GM21737 (cell line): ENCODE data around the gene USP16.
A peak's percentile ranks its signal among the peaks of the same experiment; 100 is the strongest.
"Not testable (repeated sequence)": the region's sequence is repeated elsewhere in the genome, so short reads cannot be mapped to it uniquely, and the experiment has no call there.

Experiments
- ATAC-seq: cut with Tn5 transposase; IDR thresholded peaks from one replicate; pipeline ENCODE4 v1.9.1; 2021; ENCODE audit warnings: mild to moderate bottlenecking, moderate library complexity; ENCODE audit not compliant: unreplicated experiment

USP16 gene

DNA sequence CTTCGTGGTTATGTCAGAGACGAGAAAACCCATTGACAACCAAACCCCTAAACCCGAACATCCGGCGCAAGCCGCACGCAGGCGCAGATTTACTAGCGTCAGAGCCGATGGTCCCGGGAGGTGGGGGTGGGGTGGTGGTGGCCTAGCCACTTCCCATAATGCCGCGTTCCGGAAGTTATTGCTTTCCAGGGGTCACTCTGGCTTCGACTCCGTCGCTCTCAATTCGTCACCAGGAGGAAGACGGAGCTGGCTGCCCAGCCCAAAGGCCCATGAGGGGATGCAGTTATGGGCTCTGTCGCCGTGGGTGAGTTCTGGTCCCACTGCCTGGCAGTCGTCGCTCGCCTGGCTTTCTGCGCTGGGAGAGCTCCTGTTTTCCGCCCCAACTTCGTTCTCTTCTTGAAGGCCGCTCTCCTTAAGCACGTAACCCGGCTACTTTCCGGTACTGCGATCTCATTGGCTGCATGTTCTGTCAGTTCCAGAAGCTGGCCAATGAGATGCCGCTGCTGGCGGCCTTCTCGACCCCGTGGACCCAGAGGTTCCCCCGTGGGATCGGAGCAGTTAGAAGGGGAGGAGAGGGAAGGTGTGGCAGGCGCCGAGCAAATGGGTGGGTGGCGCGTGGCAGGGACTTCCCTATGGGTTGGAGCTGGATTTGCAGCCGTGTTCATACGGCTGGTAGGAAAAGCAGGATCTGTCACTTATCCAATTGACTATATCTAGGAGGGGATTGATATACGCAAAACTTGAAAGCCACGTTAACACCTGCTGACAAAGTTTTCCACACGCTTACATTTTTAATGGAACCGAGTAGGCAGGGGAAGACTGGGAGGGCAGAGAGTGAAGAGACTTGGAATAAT is at the start of gene USP16:
Gene USP16 (plus strand): TSS at position 195 of the 854 bp plus-strand sequence. CDS start 3,246 bp downstream, outside the sequence.
- peak; percentile 97 for ATAC-seq

DNA sequence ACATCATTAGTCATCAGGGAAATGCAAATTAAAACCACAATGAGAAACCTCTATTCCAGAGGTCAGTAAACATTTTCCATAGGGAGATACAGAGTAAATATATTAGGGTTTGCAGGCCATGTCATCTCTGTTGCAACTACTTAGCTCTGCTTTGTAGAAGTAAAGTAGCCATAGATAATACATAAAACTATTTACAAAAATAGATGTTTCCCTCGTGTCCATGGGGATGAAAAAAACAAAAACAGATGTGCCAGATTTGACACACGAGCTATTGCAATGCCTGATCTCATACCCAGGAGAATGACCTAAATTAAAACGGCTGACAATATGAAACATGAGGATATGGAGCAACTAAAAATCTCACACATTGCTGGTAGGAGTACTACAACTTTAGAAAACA is 49.1 kb upstream of the USP16 start:
- ATAC-seq, result no peak

DNA sequence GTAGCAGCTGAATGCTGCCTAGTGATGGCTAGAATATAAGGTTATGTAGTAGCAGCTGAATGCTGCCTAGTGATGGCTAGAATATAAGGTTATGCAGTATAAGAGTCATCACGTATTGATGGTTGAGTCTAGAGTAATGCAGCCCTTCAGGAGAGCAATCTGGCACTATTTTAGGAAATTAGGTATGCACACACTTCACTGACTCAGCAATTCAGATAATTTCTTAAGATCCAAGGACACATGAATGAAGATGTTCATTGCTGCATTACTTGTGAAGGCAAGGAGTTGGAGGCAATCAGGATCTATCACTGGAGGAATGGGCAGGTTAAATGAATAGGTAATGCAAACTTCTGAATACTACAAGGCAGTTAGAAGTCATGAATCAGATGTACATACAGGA is 45.4 kb upstream of the USP16 start:
- ATAC-seq, result no peak

DNA sequence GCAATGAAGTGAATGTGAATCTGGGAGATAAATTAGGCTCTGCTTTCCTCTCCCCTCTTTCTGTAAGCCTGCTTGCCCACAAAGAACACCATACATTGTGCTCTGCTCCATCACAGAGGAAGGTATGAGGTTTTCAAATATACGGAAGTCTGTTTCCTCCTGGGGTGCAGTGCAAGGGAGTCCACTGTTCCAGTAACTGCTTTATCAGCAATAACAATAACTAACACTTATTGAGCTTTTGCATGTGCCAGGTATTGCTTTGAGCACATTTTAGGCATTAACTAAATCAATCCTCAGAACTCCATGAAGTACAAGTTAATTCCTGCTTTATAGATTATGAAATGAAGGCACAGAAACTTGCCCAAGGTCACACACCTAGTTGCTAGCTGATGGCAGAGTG is 41.8 kb upstream of the USP16 start:
- no peak for ATAC-seq

DNA sequence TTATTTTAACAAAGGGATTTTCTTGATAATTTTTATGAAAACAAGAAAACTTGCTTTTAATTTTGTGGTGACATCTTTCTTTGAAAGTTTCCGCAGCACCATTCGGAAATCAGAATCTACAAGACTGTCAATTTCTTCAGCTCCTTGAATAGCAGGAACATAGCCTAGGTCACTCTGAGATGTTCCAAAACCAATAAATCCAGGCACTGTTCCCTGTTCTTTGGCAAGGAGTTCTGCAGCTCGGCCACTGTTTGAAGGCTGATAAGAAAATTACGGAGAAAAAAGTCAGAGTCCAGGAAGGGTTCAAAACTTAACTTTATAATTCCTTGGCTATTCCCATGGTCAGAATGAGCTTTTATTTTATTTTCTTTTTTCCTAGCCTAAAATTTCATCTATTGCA is 37.8 kb upstream of the USP16 start:
- no peak for ATAC-seq

DNA sequence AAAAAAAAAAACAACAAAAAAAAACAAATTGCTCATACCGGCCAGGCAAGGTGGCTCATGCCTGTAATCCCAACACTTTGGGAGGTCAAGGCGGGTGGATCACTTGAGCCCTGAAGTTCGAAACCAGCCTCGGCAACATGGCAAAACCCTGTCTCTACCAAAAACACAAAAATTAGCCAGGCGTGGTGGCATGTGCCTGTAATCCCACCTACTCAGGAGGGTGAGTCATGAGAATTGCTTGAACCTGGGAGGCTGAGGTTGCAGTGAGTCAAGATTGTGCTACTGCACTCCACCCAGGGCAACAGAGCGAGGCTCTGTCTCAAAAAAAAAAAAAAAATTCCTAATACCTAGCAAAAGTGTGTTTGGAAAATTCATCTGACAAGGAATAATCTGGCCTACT is 36.3 kb upstream of the USP16 start:
- not testable (repeated sequence) for ATAC-seq

DNA sequence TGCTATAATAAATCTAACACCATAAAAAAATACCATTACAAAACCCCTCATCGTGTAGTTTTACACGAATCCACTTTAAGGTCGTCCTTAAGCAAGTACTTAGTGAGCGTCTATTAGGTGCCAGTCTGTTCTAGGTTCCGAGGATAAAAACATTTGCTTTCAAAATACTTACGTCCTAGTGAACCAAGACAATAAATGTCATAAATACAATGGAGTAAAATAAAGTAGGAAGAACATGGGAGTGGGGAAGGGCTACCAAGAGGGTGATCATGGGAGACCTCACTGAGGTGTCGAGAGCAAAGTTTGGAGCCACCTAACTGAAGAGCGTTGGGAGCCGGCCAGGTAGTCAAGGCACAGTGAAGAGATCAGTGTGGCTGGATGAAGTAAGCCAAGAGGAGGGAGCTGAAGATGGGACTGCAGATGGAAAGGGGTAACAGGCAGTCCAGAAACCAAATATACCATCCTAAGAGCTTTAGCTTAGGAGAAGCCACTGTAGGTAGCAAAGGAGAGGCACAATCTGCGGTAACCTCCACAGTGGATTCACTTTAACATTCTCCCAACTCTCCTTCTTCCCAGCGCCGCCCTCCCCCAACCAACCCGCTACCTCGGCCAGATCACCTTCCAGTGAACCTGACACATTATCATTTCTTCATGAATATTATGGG is 32.5 kb upstream of the USP16 start:
- no peak for ATAC-seq

DNA sequence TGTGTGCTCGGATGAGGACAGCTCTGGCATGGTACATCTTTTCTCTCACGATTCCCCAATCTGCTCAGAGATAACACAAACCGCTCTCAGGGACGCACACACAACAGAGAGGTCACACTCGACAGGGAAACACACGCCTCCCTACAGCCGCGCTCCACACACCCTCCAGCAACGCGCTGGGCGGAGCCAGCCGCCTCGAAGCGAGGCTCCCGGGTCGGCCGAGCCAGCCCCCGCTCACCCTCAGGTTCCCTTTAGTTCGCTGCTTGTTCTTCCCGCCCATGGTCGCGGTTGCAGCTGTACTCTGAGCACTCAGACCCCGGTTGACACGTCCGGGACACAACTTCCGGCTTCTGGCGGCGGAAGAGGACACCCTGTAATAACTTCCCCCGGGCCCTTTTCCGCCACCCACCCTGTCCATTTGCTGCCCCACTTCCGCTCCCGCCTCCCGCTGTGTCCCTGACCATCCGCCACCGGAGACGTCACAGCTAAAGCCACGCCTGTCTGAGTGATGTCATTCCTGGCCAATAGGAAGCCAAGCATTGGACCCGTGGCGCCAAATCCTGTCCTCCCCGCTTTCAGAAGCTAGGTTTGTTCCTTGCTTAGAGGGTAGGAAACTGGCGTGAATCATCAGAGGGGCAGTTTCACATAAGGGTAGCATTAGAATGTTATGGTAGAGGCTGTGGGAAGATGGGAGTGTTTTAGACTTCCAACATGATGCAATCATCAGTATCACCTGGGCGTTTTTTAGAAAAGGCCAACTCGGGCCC is 31.8 kb upstream of the USP16 start, which contains the start of gene LTN1:
Gene LTN1 (minus strand): TSS at position 352 of the 767 bp plus-strand sequence. CDS start 72 bp downstream, at position 280.
- peak; percentile 99 for ATAC-seq

DNA sequence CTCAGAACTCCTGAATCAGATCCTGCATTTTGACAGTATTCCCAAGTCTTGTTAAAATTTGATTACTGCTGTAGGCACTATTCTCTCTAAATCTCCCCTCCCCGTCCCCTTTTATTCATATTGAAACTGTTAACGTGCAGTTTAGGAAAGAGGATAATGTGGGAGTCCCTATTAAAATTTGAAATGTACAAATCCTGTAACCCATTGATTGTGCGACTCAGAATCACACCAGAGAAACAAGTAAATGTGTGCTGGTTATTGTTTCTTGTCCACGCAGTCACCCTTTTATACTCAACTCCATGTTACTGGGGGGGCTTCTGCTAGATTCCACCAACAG is 31.2 kb upstream of the USP16 start:
- no peak for ATAC-seq

DNA sequence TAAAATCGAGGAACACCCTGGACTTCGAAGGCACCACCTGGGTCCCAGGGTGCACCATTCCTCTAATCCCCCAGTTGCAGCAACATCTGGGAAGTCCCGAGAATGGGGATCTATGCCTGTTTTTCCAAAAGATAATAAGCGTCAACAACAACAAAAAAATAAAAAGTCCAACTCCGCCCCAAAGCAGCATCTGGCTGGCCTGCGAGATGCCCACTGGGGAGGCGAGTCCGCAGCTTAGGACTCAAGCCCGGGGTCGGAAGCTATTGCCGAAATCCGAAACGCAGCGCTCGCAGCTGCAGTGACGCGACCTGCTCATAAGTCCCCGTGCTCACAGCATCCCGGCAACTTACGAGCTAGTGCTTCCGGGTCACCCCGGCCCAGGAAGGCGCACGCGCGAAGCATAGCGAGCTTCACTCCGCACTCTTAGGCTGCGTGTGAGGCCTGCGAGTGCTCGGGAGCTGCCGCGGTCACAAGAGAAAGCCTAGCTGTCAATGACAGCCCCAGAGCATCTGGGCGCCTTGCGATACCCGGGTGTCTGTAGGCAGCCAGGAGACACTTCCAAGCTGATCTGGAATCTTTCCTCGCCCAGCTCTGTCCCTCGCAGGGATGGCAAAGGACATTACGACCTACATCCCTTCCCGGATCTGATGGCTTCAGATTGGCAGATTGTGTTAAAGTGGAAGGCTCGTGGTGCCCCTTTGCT is 21.9 kb upstream of the USP16 start:
- ATAC-seq, result peak; percentile 100

DNA sequence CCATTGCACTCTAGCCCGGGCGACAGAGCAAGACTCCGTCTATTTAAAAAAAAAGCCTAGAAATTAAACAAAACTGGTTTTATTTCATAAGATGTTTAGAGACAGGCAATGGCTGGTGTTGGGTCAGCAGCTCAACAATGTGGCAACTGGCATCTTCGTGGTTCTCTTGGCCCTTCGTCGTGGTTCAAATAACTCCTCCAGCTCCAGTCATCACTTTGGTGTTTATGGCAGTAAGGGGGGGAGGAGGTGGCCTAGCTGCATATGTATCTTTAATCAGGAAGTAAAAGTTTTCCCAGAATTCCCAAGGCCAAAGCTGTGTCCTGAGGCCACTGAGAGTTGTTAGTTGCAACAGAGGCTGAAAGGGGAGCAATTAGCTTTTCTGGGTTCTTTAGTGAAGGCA is 18.8 kb upstream of the USP16 start:
- no peak for ATAC-seq

DNA sequence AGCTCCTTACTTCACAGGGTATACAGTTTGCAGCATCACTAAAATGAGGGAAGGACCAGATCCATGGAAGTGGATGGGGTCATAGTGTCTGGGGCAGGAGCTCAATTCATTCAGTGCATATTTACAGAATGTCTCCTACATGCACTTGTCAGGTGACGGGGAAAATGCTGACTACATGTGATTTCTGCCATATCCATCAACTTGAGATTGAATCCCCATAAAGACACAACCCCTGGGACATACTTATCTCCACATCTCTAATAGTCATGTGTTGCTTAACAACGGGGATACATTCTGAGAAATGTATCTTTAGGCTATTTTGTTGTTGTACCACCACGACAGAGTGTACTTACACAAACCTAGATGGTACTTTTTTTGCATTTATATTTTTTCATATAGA is 17.3 kb upstream of the USP16 start:
- ATAC-seq, result no peak

DNA sequence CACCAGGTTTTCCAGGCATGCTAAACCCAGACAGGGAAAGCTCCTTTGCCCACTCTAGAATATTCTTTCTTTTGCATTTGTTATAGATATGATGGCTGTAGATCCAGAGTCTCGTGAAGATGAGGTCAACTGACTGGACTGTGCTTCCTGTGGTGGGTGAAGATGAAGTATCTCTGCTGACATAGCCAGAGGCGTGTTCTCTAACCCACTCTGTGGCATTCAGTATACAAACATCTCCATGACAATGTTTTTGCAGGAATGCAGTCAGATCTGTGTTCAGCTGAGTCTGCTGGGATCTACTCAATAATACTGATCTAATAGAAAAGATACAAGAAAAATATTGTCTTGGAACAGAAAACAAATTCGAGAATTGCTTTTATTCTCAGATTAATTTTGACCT is 16.7 kb upstream of the USP16 start:
- ATAC-seq, result no peak

DNA sequence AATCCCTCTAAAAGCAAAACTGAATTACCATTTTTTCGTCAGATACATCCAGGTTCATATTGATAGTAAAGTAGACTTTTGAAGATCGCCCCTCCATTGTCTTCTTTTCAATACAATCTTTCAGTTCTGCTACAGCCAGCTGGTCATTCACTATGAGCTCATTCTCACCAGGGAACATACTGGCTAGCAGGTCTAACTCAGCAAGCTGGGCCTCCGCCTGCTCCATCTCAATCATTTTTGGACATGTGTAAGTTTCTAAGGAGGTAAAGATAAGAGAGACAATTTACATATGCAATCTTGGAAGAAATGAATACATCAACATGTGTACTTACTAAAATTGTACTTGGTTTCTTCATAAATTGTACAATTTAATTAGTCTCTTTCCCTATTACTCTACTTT is 16.1 kb upstream of the USP16 start:
- no peak for ATAC-seq

DNA sequence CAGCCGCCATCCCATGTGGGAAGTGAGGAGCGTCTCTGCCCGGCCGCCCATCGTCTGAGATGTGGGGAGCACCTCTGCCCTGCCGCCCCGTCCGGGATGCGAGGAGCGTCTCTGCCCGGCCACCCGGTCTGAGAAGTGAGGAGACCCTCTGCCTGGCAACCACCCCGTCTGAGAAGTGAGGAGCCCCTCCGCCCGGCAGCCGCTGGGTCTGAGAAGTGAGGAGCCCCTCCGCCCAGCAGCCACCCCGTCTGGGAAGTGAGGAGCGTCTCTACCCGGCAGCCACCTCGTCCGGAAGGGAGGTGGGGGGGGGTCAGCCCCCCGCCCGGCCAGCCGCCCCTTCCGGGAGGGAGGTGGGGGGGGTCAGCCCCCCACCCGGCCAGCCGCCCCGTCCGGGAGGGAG is 13.2 kb upstream of the USP16 start:
- ATAC-seq, result not testable (repeated sequence)

DNA sequence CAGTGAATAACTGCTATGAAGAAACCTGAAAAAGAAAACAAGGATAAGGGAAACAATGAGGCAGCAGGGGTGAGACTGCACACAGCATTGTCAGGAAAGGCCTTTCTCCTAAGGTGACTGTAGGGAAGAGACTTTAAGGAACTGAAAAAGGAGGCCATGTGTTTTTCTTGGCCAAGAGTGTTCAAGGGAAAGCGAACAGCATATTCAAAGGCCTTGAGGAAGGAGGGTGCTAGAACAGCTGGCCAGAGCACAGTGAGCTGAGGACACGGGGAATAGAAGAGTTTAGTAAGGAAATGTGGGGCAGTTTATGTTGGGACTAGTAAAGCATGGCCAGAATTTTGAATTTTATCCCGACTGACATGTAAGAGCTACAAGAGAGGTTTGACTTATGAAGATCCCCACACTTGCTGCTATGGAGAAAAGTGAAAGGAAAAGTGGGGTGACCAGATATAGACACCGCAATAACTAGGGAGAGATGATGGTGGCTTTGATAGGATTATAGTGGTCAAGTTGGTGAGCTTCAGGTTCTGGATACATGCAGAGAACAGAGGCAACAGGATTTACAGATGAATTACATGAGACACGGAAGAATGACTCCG is 6.7 kb upstream of the USP16 start:
- no peak for ATAC-seq

DNA sequence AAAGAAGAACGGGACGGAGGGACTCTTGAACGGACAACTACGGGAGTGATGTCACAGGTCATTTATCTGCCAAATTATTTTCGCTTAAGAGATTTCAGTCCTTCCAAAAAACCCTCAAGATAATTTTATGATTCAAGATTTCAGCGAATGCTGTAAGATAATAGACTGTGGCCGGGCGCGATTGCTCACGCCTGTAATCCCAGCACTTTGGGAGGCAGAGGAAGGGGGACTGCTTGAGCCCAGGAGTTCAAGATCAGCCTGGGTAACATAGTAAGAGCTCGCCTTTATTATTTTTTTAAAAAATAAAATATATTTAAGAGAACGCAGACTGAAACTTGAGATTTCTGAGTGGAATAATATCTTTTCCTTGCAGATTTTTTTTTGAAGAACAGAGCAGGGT is 5.9 kb upstream of the USP16 start:
- peak; percentile 5 for ATAC-seq

DNA sequence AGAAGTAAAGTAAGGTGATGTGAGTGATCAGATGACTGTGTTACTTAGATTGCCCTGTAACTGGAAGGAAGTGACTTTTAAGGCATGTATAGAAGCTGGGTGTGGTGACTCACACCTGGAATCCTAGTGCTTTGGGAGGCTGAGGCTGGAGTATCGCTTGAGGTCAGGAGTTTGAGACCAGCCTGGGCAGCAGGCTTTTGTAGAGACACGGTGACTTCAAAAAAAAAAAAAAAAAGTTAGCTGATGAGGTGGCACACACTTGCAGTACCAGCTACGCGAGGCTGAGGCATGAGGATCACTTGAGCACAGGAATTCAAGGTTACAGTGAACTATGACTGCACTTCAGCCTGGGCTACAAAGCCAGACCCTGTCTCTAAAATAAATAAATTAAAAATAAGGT is 2.3 kb upstream of the USP16 start:
- no peak for ATAC-seq

DNA sequence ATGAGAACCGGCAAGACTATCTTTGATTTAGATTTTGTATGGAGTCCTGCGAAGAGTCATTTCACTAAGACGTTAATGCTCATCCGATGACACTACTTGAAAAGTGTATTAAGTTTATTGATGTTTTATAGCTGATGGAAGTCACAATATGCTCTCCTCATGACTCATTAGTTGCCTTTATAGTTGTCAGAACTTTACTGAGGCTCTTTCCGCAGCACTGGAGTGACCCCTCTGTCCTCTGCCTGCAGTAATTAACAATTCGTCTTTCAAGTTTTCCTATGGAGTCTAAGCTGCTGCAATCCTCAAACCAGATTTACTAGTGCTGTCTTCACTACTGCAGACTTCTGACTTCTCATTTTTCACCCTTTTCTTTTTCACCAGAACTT is 853 bp downstream of the USP16 start:
- ATAC-seq, result no peak

DNA sequence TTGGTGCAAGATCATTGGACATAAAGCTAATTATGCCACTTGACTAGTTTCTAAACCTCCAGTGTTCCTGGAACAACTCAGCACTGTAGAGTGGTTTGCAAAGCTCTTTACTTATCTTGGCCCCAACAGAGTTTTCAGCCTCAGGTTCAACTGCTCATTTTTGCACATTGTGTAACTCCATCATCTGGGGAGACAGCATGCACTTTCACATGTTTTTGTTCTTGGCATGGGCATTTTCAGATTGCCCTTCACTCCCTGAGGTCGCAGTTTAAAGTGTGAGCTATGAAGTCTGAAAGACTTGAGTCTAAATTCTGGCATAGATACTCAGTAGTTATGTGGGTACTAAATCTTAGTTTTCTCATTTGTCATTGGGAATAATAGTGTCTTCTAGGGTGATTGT is 5.1 kb downstream of the USP16 start:
- ATAC-seq, result no peak

DNA sequence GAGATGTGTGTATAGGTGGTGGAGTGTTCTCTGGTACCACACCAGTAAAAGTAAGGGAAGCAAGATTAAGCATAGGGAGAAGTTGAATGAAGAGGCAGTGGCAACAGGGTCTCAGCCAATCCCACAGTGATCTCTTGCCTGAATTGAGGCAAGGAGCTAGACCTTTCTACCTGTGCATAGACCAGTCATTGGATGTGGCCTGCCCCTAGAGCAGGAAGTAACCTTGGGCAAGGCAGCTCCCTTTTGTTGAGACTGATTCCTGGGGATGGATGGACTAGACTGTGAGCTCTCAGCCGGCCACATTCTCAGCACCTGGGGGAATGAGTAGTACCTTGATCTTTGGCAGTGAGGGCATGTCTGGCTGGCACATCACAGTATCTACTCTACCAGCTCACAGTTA is 6.4 kb downstream of the USP16 start:
- no peak for ATAC-seq
